Peyer's patch (tissue), 4 donors: ENCODE data around the gene PDIA5.

ENCODE experiments used
- POLR2A ChIP-seq, 2 donors: fragments of 450-650 bp; IDR thresholded peaks; one replicate each; pipeline ENCODE4 v1.5.1; 2017; ENCODE audit warnings: antibody characterized with exemption in 2 of 2, mild to moderate bottlenecking in 2 of 2, moderate library complexity in 2 of 2
- TF ChIP-seq, protein P1 (sequence below), 6 experiments: fragments of 450-650 bp in 4 of 6; fragments of 200-600 bp in 2 of 6; sonication (generic) in 1 of 6; IDR thresholded peaks; one replicate each; pipeline ENCODE4 v1.5.1; 2017 to 2019; ENCODE audit warnings: antibody characterized with exemption in 6 of 6, mild to moderate bottlenecking in 3 of 6, moderate library complexity in 1 of 6

DNA sequence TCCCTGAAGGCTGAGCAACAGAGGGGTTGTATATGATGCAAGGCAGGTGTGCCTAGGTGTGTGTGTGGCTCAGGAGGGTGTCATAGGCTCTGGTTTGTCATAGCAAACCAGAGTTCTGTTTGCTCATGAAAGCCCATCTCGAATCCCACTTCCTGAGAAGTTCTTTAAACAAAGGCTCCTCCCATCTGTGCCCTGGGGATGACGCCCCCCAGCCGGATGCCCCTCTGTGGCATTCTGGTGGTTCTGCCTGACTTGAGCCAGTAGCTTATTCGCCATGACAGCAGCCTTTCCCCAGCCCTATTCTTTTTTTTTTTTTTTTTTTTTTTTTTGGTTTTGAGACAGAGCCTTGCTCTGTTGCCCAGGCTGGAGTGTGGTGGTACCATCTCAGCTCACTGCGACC is 45.4 kb downstream of the PDIA5 start:
- TF ChIP-seq, protein P1, sequence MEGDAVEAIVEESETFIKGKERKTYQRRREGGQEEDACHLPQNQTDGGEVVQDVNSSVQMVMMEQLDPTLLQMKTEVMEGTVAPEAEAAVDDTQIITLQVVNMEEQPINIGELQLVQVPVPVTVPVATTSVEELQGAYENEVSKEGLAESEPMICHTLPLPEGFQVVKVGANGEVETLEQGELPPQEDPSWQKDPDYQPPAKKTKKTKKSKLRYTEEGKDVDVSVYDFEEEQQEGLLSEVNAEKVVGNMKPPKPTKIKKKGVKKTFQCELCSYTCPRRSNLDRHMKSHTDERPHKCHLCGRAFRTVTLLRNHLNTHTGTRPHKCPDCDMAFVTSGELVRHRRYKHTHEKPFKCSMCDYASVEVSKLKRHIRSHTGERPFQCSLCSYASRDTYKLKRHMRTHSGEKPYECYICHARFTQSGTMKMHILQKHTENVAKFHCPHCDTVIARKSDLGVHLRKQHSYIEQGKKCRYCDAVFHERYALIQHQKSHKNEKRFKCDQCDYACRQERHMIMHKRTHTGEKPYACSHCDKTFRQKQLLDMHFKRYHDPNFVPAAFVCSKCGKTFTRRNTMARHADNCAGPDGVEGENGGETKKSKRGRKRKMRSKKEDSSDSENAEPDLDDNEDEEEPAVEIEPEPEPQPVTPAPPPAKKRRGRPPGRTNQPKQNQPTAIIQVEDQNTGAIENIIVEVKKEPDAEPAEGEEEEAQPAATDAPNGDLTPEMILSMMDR (IDR thresholded peaks at IDR 0.05) = no peak
- no peak for TF ChIP-seq POLR2A (IDR thresholded peaks at IDR 0.05)
